Calu3 (cell line): ENCODE measurements around the gene KIAA0040. TPM values are rescaled to one million over a fixed set of nuclear protein-coding genes. Genes with fewer than 3 reads are reported as not detected.

Experiments used
- BruUV-seq: library from RNA; stranded (reverse); fragments of 400-500 nt; replicated peaks from 2 replicates; lab custom pipeline; 2021; lab: Mats Ljungman, UMichigan
- CTCF ChIA-PET: fragments of 300-600 bp; sonication (Branson Sonifier 250); formaldehyde crosslinking; loops from one replicate; lab custom pipeline; 2022; ENCODE audit warnings: antibody characterized with exemption; lab: Charles Lee
- DNase-seq: peaks from one replicate; pipeline ENCODE4 v3.0.0; 2022
- H3K27ac Mint-ChIP-seq: one replicate; pipeline ENCODE4 v1.8.0; 2022; ENCODE audit warnings: mixed read lengths; ENCODE audit not compliant: unreplicated experiment
- H3K27me3 Mint-ChIP-seq: one replicate; pipeline ENCODE4 v1.8.0; 2022; ENCODE audit warnings: mixed read lengths; ENCODE audit not compliant: unreplicated experiment
- H3K36me3 Mint-ChIP-seq: one replicate; pipeline ENCODE4 v1.8.0; 2022; ENCODE audit warnings: mild to moderate bottlenecking, moderate library complexity, mixed read lengths; ENCODE audit not compliant: insufficient read depth, unreplicated experiment
- H3K4me1 Mint-ChIP-seq: one replicate; pipeline ENCODE4 v1.8.0; 2022; ENCODE audit warnings: mild to moderate bottlenecking, low read depth, mixed read lengths; ENCODE audit not compliant: unreplicated experiment
- H3K4me3 Mint-ChIP-seq: one replicate; pipeline ENCODE4 v1.8.0; 2022; ENCODE audit warnings: mild to moderate bottlenecking, low read depth, moderate library complexity, mixed read lengths; ENCODE audit not compliant: unreplicated experiment
- H3K9me3 Mint-ChIP-seq: one replicate; pipeline ENCODE4 v1.8.0; 2022; ENCODE audit warnings: low read depth, mixed read lengths; ENCODE audit not compliant: unreplicated experiment
- intact Hi-C: fragments of 100-400 bp; cut with micrococcal nuclease; formaldehyde crosslinking; loops from one replicate; pipeline ENCODE4 v1.10.0; 2022; ENCODE audit not compliant: unreplicated experiment
- total RNA-seq: library from RNA; stranded (reverse); gene quantifications from 2 replicates; pipeline ENCODE4 v1.2.3, GENCODE V29; 2022
- TF ChIP-seq, protein P1 (sequence below): fragments of 200-600 bp; IDR thresholded peaks from one replicate; pipeline ENCODE4 v1.8.0; 2022; ENCODE audit warnings: antibody characterized with exemption; ENCODE audit not compliant: unreplicated experiment

The KIAA0040 gene
- total RNA-seq, 1 experiment from 2014 or later: 33.4 TPM

DNA sequence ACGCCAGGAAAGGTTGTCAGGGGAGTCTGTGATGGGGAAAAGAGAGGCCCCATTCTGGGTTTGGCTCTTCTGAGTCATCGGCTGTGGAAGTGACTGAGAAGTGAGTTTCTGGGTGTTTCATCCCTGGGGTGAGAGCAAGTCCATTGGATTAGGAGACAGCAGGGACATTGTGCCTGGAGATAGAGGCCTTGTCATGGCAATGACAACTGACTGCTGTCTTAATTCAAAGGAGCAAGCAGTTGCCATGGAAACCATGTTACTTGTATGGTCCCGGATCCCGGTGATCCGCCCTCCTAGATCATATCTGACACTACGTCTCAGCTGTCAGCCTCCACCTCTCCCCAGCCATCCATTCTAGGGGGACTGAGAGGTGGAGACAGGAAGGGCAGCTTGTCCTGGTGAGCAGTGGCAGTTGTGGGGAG lies 34.4 kb downstream of the KIAA0040 start:
- CTCF ChIA-PET: interaction anchor here (1.4 kb wide), 1 partner anchor 63 kb away, joined by 3 read pairs; no protein-coding TSS in a partner anchor
- Mint-ChIP-seq H3K27ac (peak overlapping the region; percentile 3), H3K36me3 (peaks cover 5% of the 10 kb centered on the region), H3K27me3 (peaks cover 12% of the 10 kb centered on the region), H3K4me3 (no peak overlapping the region), H3K9me3 (no peaks in the 10 kb centered on the region), H3K4me1 (no peaks in the 10 kb centered on the region)
- intact Hi-C loops: no loop called here
- BruUV-seq: no TSS peak
- DNase-seq: no peak
- TF ChIP-seq, protein P1, sequence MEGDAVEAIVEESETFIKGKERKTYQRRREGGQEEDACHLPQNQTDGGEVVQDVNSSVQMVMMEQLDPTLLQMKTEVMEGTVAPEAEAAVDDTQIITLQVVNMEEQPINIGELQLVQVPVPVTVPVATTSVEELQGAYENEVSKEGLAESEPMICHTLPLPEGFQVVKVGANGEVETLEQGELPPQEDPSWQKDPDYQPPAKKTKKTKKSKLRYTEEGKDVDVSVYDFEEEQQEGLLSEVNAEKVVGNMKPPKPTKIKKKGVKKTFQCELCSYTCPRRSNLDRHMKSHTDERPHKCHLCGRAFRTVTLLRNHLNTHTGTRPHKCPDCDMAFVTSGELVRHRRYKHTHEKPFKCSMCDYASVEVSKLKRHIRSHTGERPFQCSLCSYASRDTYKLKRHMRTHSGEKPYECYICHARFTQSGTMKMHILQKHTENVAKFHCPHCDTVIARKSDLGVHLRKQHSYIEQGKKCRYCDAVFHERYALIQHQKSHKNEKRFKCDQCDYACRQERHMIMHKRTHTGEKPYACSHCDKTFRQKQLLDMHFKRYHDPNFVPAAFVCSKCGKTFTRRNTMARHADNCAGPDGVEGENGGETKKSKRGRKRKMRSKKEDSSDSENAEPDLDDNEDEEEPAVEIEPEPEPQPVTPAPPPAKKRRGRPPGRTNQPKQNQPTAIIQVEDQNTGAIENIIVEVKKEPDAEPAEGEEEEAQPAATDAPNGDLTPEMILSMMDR: no peak

DNA sequence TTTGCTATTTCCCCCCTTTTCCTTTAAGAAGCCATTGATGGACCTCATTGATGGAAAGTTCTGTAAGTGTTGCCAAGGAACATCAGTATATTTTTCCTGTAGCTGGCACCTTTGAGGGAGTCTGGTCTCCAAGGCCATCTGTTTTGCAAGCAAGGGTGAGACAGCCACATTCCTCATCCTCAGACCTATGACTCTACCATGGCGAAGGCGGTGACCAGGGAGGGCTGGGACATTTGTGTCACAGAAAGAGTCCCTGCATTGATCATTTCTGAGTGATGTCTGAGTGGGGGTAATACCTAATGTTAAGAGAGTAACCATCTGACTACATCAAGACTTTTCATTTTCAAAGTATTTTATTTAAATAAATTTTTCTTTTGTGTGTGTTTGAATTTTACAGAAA lies 35.4 kb downstream of the KIAA0040 start:
- TF ChIP-seq, protein P1: no peak
- no peak overlapping the region for H3K4me3 Mint-ChIP-seq
- H3K36me3 Mint-ChIP-seq: peaks cover 5% of the 10 kb centered on the region
- no peak for DNase-seq
- CTCF ChIA-PET: interaction anchor here (1.0 kb wide), 1 partner anchor 162 kb away, joined by 3 read pairs; no protein-coding TSS in a partner anchor
- H3K27ac Mint-ChIP-seq: no peak overlapping the region
- peaks cover 2% of the 10 kb centered on the region for H3K4me1 Mint-ChIP-seq
- intact Hi-C loops: no loop called here
- no peaks in the 10 kb centered on the region for H3K9me3 Mint-ChIP-seq
- peaks cover 22% of the 10 kb centered on the region for H3K27me3 Mint-ChIP-seq
- no TSS peak for BruUV-seq

DNA sequence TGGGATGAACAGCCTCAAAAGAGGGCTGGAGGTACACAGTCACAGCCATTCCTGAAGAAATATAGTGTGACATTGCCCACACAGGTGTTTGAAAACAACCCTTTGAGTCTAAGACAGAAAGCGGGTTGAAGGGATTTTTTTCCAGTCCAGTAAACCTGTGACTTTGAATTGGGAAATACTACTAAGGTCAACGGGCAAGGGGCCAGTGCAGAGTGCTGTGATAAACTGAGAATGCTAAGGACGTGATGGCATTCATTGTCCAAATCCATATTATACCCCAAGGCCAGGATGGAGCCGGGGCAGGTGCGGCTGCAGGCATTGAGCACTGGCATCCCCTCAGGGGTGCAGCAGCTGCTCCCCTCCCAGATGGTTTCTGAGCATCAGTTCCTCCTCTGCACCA lies 36.6 kb downstream of the KIAA0040 start:
- no peak overlapping the region for H3K27ac Mint-ChIP-seq
- intact Hi-C loops: loop anchor here (1.0 kb wide), 3 partner anchors 14 to 65 kb away; partner anchors contain the start of gene KIAA0040
- DNase-seq: no peak
- H3K27me3 Mint-ChIP-seq: peaks cover 35% of the 10 kb centered on the region
- BruUV-seq: no TSS peak
- H3K36me3 Mint-ChIP-seq: peaks cover 5% of the 10 kb centered on the region
- no peak overlapping the region for H3K4me3 Mint-ChIP-seq
- no peaks in the 10 kb centered on the region for H3K9me3 Mint-ChIP-seq
- peaks cover 14% of the 10 kb centered on the region for H3K4me1 Mint-ChIP-seq
- CTCF ChIA-PET: interaction anchor here (0.6 to 2.0 kb wide), 7 partner anchors 9 to 221 kb away, joined by 3 to 37 read pairs (median 7); no protein-coding TSS in a partner anchor
- TF ChIP-seq, protein P1: no peak

DNA sequence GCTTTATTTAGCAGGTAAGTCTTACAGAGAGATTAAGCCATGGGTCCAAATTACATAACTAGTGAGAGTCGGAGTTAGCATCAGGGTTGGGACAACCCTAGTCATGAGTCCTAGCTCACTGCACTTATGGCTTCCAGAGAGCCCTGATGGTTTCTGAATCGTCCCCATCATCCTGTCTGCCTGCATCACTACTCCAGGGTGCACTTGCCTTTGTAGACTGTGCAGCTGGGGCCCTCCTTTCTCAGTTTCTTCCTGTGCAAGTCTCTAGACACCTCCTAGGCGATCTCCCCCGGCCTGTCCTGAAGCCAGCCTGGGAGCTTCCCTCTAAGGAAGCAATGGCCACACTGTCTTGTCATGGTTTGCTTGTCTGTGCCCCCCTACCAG lies 37.1 kb downstream of the KIAA0040 start:
- Mint-ChIP-seq H3K4me1 (peaks cover 19% of the 10 kb centered on the region), H3K27me3 (peaks cover 40% of the 10 kb centered on the region), H3K9me3 (no peaks in the 10 kb centered on the region), H3K36me3 (peaks cover 5% of the 10 kb centered on the region), H3K4me3 (no peak overlapping the region), H3K27ac (no peak overlapping the region)
- no TSS peak for BruUV-seq
- intact Hi-C loops: loop anchor here (1.0 kb wide), 3 partner anchors 15 to 66 kb away; partner anchors contain the start of gene KIAA0040
- CTCF ChIA-PET: interaction anchor here (1.0 to 2.0 kb wide), 10 partner anchors 10 to 221 kb away, joined by 4 to 37 read pairs (median 6); no protein-coding TSS in a partner anchor
- TF ChIP-seq, protein P1: no peak
- no peak for DNase-seq
